ENCODE data around the gene MEGF6. TPM values are rescaled to one million over a fixed set of nuclear protein-coding genes. Genes with fewer than 3 reads are reported as not detected.

Gene MEGF6
- total and polyA plus RNA-seq, 7 donors, result 0.67 to 5.5 (median 3.7) TPM

- intact Hi-C loops (cut with DNase I), result loop anchor here in 1 of 2 donors (10.0 kb wide), 1 partner anchor 262 kb away; the partner anchor contains the start of gene C1orf174
- no peak for TF ChIP-seq CTCF (IDR thresholded peaks at IDR 0.05)
- Histone ChIP-seq H3K9me3 (no peaks in the 10 kb centered on the region), H3K36me3 (ENCODE audit: insufficient read depth in 1 of 2, low read depth in 1 of 2) (peaks cover 3 to 54% of the 10 kb centered on the region in 2 donors), H3K4me1 (no peaks in the 10 kb centered on the region), H3K27me3 (ENCODE audit: insufficient read depth in 3 of 3, low read length in 2 of 3) (no peaks in the 10 kb centered on the region), H3K27ac (no peak overlapping the region), H3K4me3 (no peak overlapping the region)
- 87 to 93% (median 88%) methylated on average over 37 to 43 of the region's 43 CpGs for WGBS, 3 donors
- no peak for DNase-seq
- no peak for ATAC-seq
Measured at GRCh38 chr1:3642919-3643675, 31.8 kb upstream of the MEGF6 start.

GRCh38 chr1:3641816-3642215 is 30.5 kb upstream of the MEGF6 start:
- WGBS, 3 donors, result 94 to 96% (median 95%) methylated on average over 11 of the region's 11 CpGs

GRCh38 chr1:3641046-3641760 is 29.9 kb upstream of the MEGF6 start:
- Histone ChIP-seq H3K4me3 (no peak overlapping the region), H3K4me1 (no peaks in the 10 kb centered on the region), H3K9me3 (no peaks in the 10 kb centered on the region), H3K36me3 (ENCODE audit: insufficient read depth in 1 of 2, low read depth in 1 of 2) (peaks cover 6 to 57% of the 10 kb centered on the region in 2 donors), H3K27ac (no peak overlapping the region), H3K27me3 (ENCODE audit: insufficient read depth in 3 of 3, low read length in 2 of 3) (no peaks in the 10 kb centered on the region)
- ATAC-seq (no peak), DNase-seq (no peak)
- WGBS, 3 donors, result 92 to 96% (median 93%) methylated on average over 26 of the region's 26 CpGs
- intact Hi-C loops (cut with DNase I), result loop anchor here in 1 of 2 donors (10.0 kb wide), 1 partner anchor 264 kb away; the partner anchor contains the start of gene C1orf174
- TF ChIP-seq CTCF (IDR thresholded peaks at IDR 0.05), result no peak

More at GRCh38 chr1:3641816-3642215, 30.5 kb upstream of the MEGF6 start:
- Histone ChIP-seq H3K4me1 (no peaks in the 10 kb centered on the region), H3K9me3 (no peaks in the 10 kb centered on the region), H3K4me3 (no peak overlapping the region), H3K27me3 (ENCODE audit: insufficient read depth in 3 of 3, low read length in 2 of 3) (no peaks in the 10 kb centered on the region), H3K27ac (no peak overlapping the region), H3K36me3 (ENCODE audit: insufficient read depth in 1 of 2, low read depth in 1 of 2) (peaks cover 6 to 57% of the 10 kb centered on the region in 2 donors)
- TF ChIP-seq CTCF (IDR thresholded peaks at IDR 0.05), result no peak
- no peak for ATAC-seq
- DNase-seq, result no peak
- intact Hi-C loops (cut with DNase I), result loop anchor here in 1 of 2 donors (10.0 kb wide), 1 partner anchor 263 kb away; the partner anchor contains the start of gene C1orf174

GRCh38 chr1:3640121-3640837 is 29.0 kb upstream of the MEGF6 start:
- intact Hi-C loops (cut with DNase I), result loop anchor here in 1 of 2 donors (10.0 kb wide), 1 partner anchor 265 kb away; the partner anchor contains the start of gene C1orf174
- no peak for DNase-seq
- Histone ChIP-seq H3K27me3 (ENCODE audit: insufficient read depth in 3 of 3, low read length in 2 of 3) (no peaks in the 10 kb centered on the region), H3K4me3 (no peak overlapping the region), H3K36me3 (ENCODE audit: insufficient read depth in 1 of 2, low read depth in 1 of 2) (peaks cover 6 to 57% of the 10 kb centered on the region in 2 donors), H3K27ac (no peak overlapping the region), H3K9me3 (no peaks in the 10 kb centered on the region), H3K4me1 (no peaks in the 10 kb centered on the region)
- no peak for TF ChIP-seq CTCF (IDR thresholded peaks at IDR 0.05)
- 88 to 94% (median 90%) methylated on average over 24 to 36 of the region's 36 CpGs for WGBS, 3 donors
- ATAC-seq, result no peak
